GM12891 (cell line): ENCODE data around the gene RANBP17.

Experiments used
- POLR2A ChIP-seq: IDR thresholded peaks from 2 replicates; pipeline ENCODE4 v1.6.1; 2011; ENCODE audit warnings: low read depth, low read length, control low read depth
- POLR2AphosphoS5 ChIP-seq: IDR thresholded peaks from 2 replicates; pipeline ENCODE4 v1.6.1; 2011; ENCODE audit warnings: low read depth, low read length, control low read depth
- TAF1 ChIP-seq: IDR thresholded peaks from 2 replicates; pipeline ENCODE4 v1.6.1; 2011; ENCODE audit warnings: low read depth, low read length, control low read depth

DNA sequence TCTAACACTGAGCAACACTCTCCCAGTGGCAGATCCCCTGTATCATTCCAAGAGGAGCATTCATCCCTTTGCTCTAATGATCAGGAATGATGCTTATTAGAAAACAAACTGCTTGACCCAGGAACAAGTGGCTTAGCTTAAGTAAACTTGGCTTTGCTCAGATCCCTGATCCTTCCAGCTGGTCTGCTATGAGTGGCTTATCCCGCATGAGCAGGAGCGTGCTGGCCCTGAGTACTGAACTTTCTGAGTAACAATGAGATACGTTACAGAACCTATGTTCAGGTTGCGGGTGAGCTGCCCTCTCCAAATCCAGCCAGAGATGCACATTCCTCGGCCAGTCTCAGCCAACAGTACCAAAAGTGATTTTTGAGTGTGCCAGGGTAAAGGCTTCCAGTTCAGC is 48.6 kb upstream of the RANBP17 start:
- TF ChIP-seq TAF1 (no peak), POLR2A (no peak), POLR2AphosphoS5 (no peak)
